ENCODE measurements around the gene OOEP. TPM values are rescaled to one million over a fixed set of nuclear protein-coding genes. Genes with fewer than 3 reads are reported as not detected.

The OOEP gene
- total and polyA plus RNA-seq, 4 donors, result 0.16 to 0.98 (median 0.37) TPM; not detected in 1

DNA sequence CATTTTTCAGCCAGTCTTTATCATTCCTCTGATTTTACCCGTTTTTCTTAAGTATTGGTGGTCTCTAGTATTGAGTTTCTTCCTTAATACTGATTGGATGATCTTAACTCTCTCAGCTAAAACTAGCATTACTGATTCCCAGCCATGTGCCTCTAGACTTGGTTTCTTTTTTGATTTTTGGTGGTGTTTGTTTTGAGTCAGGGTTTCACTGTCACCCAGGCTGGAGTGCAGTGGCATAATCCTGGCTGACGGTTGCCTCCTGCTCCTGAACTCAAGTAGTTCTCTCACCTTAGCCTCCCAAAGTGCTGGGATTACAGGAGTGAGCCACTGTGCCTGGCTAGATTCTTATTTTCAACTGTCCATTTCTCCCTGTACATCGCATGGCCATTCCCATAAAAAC lies 40.5 kb downstream of the OOEP start:
- Histone ChIP-seq H3K27me3 (ENCODE audit: control insufficient read depth in 3 of 3, insufficient read depth in 3 of 3, low read length in 2 of 3) (no peaks in the 10 kb centered on the region), H3K36me3 (ENCODE audit: control insufficient read depth in 4 of 4, insufficient read depth in 4 of 4, low read length in 4 of 4) (no peaks in the 10 kb centered on the region), H3K27ac (ENCODE audit: low read depth in 1 of 2, low read length in 1 of 2) (no peak overlapping the region), H3K9ac (ENCODE audit: insufficient read depth in 1 of 2, low read length in 2 of 2) (no peak overlapping the region), H3K4me1 (ENCODE audit: control insufficient read depth in 5 of 5, insufficient read depth in 5 of 5, low read length in 5 of 5) (no peaks in the 10 kb centered on the region), H3K4me3 (no peak overlapping the region), H3K9me3 (ENCODE audit: control insufficient read depth in 4 of 4, insufficient read depth in 3 of 4, low read length in 3 of 4) (no peaks in the 10 kb centered on the region)
- ATAC-seq (ENCODE audit: insufficient read depth, low FRiP score) (no peak), DNase-seq (no peak)
- WGBS, 2 donors, result 67 to 76% methylated on average over 3 of the region's 3 CpGs
- no peak for TF ChIP-seq CTCF (IDR thresholded peaks at IDR 0.05; ENCODE audit: control extremely low read depth, extremely low read depth)

- no peaks in the 10 kb centered on the region for H3K36me3 ChIP-seq (ENCODE audit: control insufficient read depth in 4 of 4, insufficient read depth in 4 of 4, low read length in 4 of 4)
- 67 to 70% methylated on average over 3 of the region's 3 CpGs for WGBS, 2 donors
- no peak for TF ChIP-seq CTCF (IDR thresholded peaks at IDR 0.05; ENCODE audit: control extremely low read depth, extremely low read depth)
- H3K9me3 ChIP-seq (ENCODE audit: control insufficient read depth in 4 of 4, insufficient read depth in 3 of 4, low read length in 3 of 4), result no peaks in the 10 kb centered on the region
- H3K4me3 ChIP-seq, result no peak overlapping the region
- DNase-seq, result no peak
- H3K4me1 ChIP-seq (ENCODE audit: control insufficient read depth in 5 of 5, insufficient read depth in 5 of 5, low read length in 5 of 5), result no peaks in the 10 kb centered on the region
- no peak for ATAC-seq (ENCODE audit: insufficient read depth, low FRiP score)
- no peak overlapping the region for H3K9ac ChIP-seq (ENCODE audit: insufficient read depth in 1 of 2, low read length in 2 of 2)
- no peaks in the 10 kb centered on the region for H3K27me3 ChIP-seq (ENCODE audit: control insufficient read depth in 3 of 3, insufficient read depth in 3 of 3, low read length in 2 of 3)
- no peak overlapping the region for H3K27ac ChIP-seq (ENCODE audit: low read depth in 1 of 2, low read length in 1 of 2)
Observed at GRCh38 chr6:73328790-73329189, 40.9 kb downstream of the OOEP start.

DNA sequence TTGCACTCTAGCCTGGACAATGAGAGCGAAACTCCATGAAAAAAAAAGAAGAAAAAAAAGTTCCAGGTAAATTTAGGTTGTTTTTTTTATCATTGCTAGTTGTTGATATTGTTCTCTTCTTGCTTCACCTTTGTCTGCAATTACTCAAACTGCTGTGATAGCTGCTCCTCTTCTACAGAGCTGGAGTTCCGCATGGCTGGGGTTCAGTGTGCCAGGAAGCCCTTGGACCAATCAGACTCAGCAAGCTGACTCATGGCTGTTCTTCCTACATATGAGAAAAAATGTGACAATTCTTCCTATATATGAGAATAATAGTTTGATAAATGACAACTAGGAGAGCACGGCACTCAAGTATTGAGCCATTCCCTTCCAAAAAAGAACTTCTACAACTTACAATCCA lies 44.0 kb downstream of the OOEP start:
- 84 to 88% methylated on average over 3 of the region's 3 CpGs for WGBS, 2 donors

More for the DNA sequence above, 44.0 kb downstream of the OOEP start:
- no peak for TF ChIP-seq CTCF (IDR thresholded peaks at IDR 0.05; ENCODE audit: control extremely low read depth, extremely low read depth)
- no peak for DNase-seq
- no peaks in the 10 kb centered on the region for H3K36me3 ChIP-seq (ENCODE audit: control insufficient read depth in 4 of 4, insufficient read depth in 4 of 4, low read length in 4 of 4)
- H3K9me3 ChIP-seq (ENCODE audit: control insufficient read depth in 4 of 4, insufficient read depth in 3 of 4, low read length in 3 of 4), result peaks cover 0 to 4% (median 0%) of the 10 kb centered on the region in 4 donors
- ATAC-seq (ENCODE audit: insufficient read depth, low FRiP score), result no peak
- H3K4me1 ChIP-seq (ENCODE audit: control insufficient read depth in 5 of 5, insufficient read depth in 5 of 5, low read length in 5 of 5), result no peaks in the 10 kb centered on the region
- no peaks in the 10 kb centered on the region for H3K27me3 ChIP-seq (ENCODE audit: control insufficient read depth in 3 of 3, insufficient read depth in 3 of 3, low read length in 2 of 3)
- H3K9ac ChIP-seq (ENCODE audit: insufficient read depth in 1 of 2, low read length in 2 of 2), result no peak overlapping the region
- H3K4me3 ChIP-seq, result no peak overlapping the region
- H3K27ac ChIP-seq (ENCODE audit: low read depth in 1 of 2, low read length in 1 of 2), result no peak overlapping the region

All from lung (tissue), 12 donors.